ENCODE measurements around the gene EXOSC1. TPM values are rescaled to one million over a fixed set of nuclear protein-coding genes. Genes with fewer than 3 reads are reported as not detected.

The EXOSC1 gene
- total RNA-seq, 1 donor from 2014 or later, result 40.3 TPM

GRCh38 chr10:97464226-97464625, 18.4 kb upstream of the EXOSC1 start:
- Mint-ChIP-seq H3K27me3 (ENCODE audit: low read depth) (no peaks in the 10 kb centered on the region), H3K9me3 (no peaks in the 10 kb centered on the region), H3K4me3 (no peak overlapping the region), H3K4me1 (no peaks in the 10 kb centered on the region), H3K27ac (ENCODE audit: unreplicated experiment) (no peak overlapping the region), H3K36me3 (ENCODE audit: low read depth) (peaks cover 9% of the 10 kb centered on the region)
- TF ChIP-seq CTCF (conservative IDR thresholded peaks at IDR 0.05), result no peak
- DNase-seq (ENCODE audit: low read depth, low spot score), result no peak

GRCh38 chr10:97463363-97464132, 17.7 kb upstream of the EXOSC1 start:
- H3K27ac Mint-ChIP-seq (ENCODE audit: unreplicated experiment), result no peak overlapping the region
- DNase-seq (ENCODE audit: low read depth, low spot score), result peak; percentile 53
- H3K36me3 Mint-ChIP-seq (ENCODE audit: low read depth), result peaks cover 13% of the 10 kb centered on the region
- H3K4me3 Mint-ChIP-seq, result no peak overlapping the region
- TF ChIP-seq CTCF (conservative IDR thresholded peaks at IDR 0.05), result peak; percentile 90
- H3K27me3 Mint-ChIP-seq (ENCODE audit: low read depth), result no peaks in the 10 kb centered on the region
- H3K9me3 Mint-ChIP-seq, result no peaks in the 10 kb centered on the region
- no peaks in the 10 kb centered on the region for H3K4me1 Mint-ChIP-seq

GRCh38 chr10:97462309-97462708, 16.5 kb upstream of the EXOSC1 start:
- Mint-ChIP-seq H3K36me3 (ENCODE audit: low read depth) (peaks cover 18% of the 10 kb centered on the region), H3K9me3 (no peaks in the 10 kb centered on the region), H3K4me1 (no peaks in the 10 kb centered on the region), H3K27me3 (ENCODE audit: low read depth) (no peaks in the 10 kb centered on the region), H3K27ac (ENCODE audit: unreplicated experiment) (no peak overlapping the region), H3K4me3 (no peak overlapping the region)
- DNase-seq (ENCODE audit: low read depth, low spot score), result no peak
- no peak for TF ChIP-seq CTCF (conservative IDR thresholded peaks at IDR 0.05)

- no peaks in the 10 kb centered on the region for H3K9me3 Mint-ChIP-seq
- peaks cover 22% of the 10 kb centered on the region for H3K36me3 Mint-ChIP-seq (ENCODE audit: low read depth)
- no peaks in the 10 kb centered on the region for H3K4me1 Mint-ChIP-seq
- H3K4me3 Mint-ChIP-seq, result no peak overlapping the region
- no peak overlapping the region for H3K27ac Mint-ChIP-seq (ENCODE audit: unreplicated experiment)
- no peak for TF ChIP-seq CTCF (conservative IDR thresholded peaks at IDR 0.05)
- no peaks in the 10 kb centered on the region for H3K27me3 Mint-ChIP-seq (ENCODE audit: low read depth)
- no peak for DNase-seq (ENCODE audit: low read depth, low spot score)
Measured at GRCh38 chr10:97459933-97460332, 14.1 kb upstream of the EXOSC1 start.

GRCh38 chr10:97459111-97459510, 13.3 kb upstream of the EXOSC1 start:
- Mint-ChIP-seq H3K9me3 (no peaks in the 10 kb centered on the region), H3K27ac (ENCODE audit: unreplicated experiment) (no peak overlapping the region), H3K4me3 (no peak overlapping the region), H3K36me3 (ENCODE audit: low read depth) (peaks cover 22% of the 10 kb centered on the region), H3K4me1 (no peaks in the 10 kb centered on the region), H3K27me3 (ENCODE audit: low read depth) (no peaks in the 10 kb centered on the region)
- TF ChIP-seq CTCF (conservative IDR thresholded peaks at IDR 0.05), result no peak
- DNase-seq (ENCODE audit: low read depth, low spot score), result no peak
